ENCODE results near the gene KCNK10.

DNA sequence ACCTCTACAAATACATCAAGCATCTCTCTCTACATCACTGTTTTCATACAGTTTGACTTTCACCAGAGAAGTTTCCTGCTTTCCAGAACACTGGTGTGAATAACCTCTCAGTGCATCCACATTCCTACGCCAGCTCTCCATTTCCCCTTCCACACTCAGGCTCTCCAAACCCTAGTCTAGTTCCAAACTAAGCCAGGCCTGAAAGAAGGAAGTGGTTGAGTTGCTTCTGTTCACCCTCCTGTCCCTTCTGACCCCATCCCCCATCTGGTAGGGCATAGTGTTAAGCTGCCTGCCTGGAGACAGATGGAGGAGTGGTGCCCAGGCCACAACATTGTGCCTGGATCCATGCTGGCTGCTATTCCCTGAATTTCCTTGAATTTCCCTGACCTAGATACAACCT, 185.7 kb downstream of the KCNK10 start:
- TF ChIP-seq ZNF274 (IDR thresholded peaks at IDR 0.05; ENCODE audit: low read depth, low read length) (no peak), SUZ12 (IDR thresholded peaks at IDR 0.05; ENCODE audit: extremely low read depth, insufficient read depth, insufficient read length) (no peak)
